ENCODE measurements around the gene MEGF9.

The MEGF9 gene

DNA sequence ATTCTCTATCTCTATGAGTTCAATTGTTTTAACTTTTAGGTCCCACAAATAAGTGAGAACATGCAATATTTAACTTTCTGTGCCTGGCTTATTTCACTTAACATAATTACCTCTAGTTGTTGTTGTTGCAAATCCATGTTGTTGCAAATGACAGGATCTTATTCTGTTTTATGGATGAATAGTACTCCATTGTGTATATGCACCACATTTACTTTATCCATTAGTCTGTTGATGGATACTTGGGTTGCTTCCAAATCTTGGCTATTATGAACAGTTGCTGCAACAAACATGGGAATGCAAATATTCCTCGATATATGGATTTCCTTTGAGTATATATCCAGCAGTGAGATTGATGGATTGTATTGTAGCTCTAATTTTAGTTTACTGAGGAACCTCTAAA is 36.3 kb downstream of the MEGF9 start:
- TF ChIP-seq ZFX (IDR thresholded peaks at IDR 0.05): no peak
- TF ChIP-seq, protein P1, sequence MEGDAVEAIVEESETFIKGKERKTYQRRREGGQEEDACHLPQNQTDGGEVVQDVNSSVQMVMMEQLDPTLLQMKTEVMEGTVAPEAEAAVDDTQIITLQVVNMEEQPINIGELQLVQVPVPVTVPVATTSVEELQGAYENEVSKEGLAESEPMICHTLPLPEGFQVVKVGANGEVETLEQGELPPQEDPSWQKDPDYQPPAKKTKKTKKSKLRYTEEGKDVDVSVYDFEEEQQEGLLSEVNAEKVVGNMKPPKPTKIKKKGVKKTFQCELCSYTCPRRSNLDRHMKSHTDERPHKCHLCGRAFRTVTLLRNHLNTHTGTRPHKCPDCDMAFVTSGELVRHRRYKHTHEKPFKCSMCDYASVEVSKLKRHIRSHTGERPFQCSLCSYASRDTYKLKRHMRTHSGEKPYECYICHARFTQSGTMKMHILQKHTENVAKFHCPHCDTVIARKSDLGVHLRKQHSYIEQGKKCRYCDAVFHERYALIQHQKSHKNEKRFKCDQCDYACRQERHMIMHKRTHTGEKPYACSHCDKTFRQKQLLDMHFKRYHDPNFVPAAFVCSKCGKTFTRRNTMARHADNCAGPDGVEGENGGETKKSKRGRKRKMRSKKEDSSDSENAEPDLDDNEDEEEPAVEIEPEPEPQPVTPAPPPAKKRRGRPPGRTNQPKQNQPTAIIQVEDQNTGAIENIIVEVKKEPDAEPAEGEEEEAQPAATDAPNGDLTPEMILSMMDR (conservative IDR thresholded peaks at IDR 0.05): no peak
- H3K27ac ChIP-seq: no peak overlapping the region

DNA sequence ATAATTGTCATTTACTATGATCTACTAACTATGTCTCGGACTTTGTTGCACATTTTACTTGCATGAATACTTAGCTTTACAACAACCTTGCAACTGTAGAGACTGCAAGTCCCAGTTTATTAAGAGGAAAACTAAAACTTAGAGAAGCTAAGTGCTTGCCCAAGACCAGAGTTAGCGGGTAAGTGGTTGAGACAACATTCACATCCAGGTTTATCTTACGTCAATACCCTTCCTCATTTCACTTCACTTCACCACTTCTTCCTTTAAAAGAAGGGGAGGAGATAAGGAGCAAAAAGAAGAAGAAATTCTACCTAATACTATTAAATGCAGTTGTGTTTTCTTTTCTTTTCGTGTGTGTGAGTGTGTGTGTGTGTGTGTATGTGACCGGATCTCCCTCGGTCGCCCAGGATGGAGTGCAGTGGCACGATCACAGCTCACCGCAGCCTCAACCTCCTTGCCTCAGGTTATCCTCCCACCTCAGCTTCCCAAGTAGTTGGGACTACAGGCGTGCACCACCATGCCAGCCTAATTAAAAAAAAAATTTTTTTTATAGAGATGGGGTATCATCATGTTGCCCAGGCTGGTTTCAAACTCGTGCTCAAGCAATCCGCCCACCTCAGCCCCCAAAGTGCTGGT is 37.4 kb downstream of the MEGF9 start:
- TF ChIP-seq, protein P1 (conservative IDR thresholded peaks at IDR 0.05): no peak
- TF ChIP-seq ZFX (IDR thresholded peaks at IDR 0.05): no peak

DNA sequence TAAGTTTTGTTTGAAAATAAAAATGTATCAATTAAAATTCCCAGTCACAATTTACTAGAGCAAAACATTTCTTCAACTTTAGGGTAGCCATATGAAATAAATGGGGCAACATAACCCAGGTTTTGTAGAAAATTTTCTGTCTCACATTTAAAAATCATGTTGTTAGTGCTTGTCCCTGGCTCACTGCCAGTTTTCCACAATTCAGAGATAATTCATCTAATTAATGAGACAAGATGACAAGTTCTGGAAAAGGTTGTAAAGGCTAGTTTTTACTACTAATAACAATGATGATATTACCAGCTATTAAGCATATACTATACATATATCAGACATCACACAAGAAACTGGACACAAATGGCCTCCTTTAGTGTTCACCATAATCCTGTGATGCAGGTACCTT is 45.9 kb downstream of the MEGF9 start:
- no peak overlapping the region for H3K27ac ChIP-seq
- TF ChIP-seq, protein P1 (conservative IDR thresholded peaks at IDR 0.05): no peak
- no peak for TF ChIP-seq ZFX (IDR thresholded peaks at IDR 0.05)

More for the DNA sequence above, 37.4 kb downstream of the MEGF9 start:
- H3K27ac ChIP-seq: no peak overlapping the region

DNA sequence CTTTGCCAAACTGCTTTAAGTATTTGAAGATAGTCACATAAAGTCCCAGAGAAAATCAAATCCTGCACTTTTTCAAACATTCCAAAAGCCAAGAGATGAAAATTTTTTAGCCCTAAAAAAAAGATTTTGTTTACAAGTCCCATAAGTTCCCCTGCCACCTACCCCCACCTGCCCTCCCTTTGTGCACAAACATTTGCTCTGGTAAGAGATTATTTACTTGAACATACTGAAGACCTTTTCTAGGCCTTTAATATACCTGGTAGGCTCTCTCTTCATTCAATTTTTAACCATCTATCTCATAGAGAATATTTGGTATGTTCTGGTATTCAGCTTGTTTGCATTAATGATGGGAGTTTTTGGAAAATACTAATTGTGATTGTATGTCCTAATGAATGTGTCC is 50.3 kb downstream of the MEGF9 start:
- H3K27ac ChIP-seq: no peak overlapping the region
- no peak for TF ChIP-seq ZFX (IDR thresholded peaks at IDR 0.05)
- TF ChIP-seq, protein P1 (conservative IDR thresholded peaks at IDR 0.05): no peak

DNA sequence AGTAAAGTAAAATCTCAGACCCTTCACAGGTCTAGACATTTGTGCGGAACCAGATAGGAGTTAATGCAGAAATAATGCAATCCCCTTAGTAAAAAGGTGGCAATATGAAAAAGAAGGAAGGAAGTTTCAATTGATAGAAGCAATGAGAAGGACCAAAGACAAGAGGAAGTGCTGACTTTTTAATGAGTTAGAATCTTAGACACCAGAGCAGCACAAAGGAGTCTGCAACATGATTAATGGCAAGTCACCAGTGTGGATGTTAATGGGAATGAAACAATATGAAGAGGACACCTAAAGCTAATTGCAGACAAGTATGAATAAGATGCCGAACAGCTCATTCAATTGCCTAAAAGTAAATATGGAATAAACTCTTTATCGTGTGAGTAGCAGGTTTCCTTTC is 50.9 kb downstream of the MEGF9 start:
- TF ChIP-seq ZFX (IDR thresholded peaks at IDR 0.05): no peak
- TF ChIP-seq, protein P1 (conservative IDR thresholded peaks at IDR 0.05): no peak
- no peak overlapping the region for H3K27ac ChIP-seq

DNA sequence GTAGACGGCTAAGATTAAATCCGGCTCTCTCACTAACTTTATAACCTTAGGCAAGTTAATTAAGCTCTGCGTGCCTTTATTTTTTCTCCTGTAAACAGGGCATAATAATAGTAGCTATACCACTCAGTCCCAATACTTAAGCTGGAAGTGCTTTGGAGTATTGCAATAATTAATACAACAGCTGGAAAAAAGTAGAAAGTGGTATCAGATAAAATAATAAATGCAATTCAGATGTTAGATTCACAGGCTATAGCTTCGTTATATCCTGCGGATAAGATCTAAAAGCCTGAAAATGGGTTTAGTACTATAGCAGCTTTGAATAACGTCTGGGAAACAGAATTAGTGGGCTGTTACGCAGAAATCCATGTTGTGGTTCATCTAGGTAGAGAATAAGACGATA is 51.8 kb downstream of the MEGF9 start:
- TF ChIP-seq ZFX (IDR thresholded peaks at IDR 0.05): no peak
- TF ChIP-seq, protein P1 (conservative IDR thresholded peaks at IDR 0.05): no peak
- H3K27ac ChIP-seq: no peak overlapping the region

DNA sequence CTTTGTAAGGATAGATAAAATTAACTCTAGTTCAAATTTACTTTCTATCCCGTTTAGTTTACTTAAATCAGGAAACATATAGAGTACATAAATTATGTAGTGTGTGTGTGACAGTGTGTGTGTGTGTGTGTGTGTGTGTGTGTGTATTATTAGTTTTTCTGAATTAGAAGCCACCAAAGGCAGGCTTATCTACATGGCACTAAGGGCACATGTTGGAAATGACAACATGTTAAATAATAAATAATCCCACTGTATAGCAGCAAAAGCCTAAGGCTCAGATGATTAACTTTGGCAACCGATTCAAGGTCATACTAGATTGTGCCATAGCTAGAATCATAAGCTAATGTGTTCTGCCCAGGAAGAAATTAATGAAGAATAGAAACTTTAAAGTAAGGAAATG is 54.6 kb downstream of the MEGF9 start:
- H3K27ac ChIP-seq: no peak overlapping the region
- TF ChIP-seq ZFX (IDR thresholded peaks at IDR 0.05): no peak
- TF ChIP-seq, protein P1 (conservative IDR thresholded peaks at IDR 0.05): no peak

All from C4-2B (cell line).